LNCaP clone FGC (cell line): ENCODE data around the gene TGFBR2.
A peak's percentile ranks its signal among the peaks of the same experiment; 100 is the strongest.

Experiments used
- DNase-seq: peaks from one replicate; pipeline ENCODE4 v3.0.0-alpha.2; 2011; ENCODE audit warnings: low read depth
- H3K4me3 ChIP-seq: 2 replicates; pipeline ENCODE4 v1.5.1; 2011; ENCODE audit warnings: mild to moderate bottlenecking, low read depth, low read length, control low read depth
- TF ChIP-seq, protein P1 (sequence below): IDR thresholded peaks from 2 replicates; pipeline ENCODE4 v1.5.1; 2012; ENCODE audit warnings: mild to moderate bottlenecking; ENCODE audit not compliant: control insufficient read depth, insufficient read depth; ENCODE audit errors: extremely low read depth

TGFBR2 gene

GRCh38 chr3:30685267-30685667 lies 78.9 kb downstream of the TGFBR2 start:
- no peak overlapping the region for H3K4me3 ChIP-seq
- DNase-seq = no peak
- TF ChIP-seq, protein P1, sequence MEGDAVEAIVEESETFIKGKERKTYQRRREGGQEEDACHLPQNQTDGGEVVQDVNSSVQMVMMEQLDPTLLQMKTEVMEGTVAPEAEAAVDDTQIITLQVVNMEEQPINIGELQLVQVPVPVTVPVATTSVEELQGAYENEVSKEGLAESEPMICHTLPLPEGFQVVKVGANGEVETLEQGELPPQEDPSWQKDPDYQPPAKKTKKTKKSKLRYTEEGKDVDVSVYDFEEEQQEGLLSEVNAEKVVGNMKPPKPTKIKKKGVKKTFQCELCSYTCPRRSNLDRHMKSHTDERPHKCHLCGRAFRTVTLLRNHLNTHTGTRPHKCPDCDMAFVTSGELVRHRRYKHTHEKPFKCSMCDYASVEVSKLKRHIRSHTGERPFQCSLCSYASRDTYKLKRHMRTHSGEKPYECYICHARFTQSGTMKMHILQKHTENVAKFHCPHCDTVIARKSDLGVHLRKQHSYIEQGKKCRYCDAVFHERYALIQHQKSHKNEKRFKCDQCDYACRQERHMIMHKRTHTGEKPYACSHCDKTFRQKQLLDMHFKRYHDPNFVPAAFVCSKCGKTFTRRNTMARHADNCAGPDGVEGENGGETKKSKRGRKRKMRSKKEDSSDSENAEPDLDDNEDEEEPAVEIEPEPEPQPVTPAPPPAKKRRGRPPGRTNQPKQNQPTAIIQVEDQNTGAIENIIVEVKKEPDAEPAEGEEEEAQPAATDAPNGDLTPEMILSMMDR = no peak

GRCh38 chr3:30686176-30686575 lies 79.8 kb downstream of the TGFBR2 start:
- no peak for DNase-seq
- TF ChIP-seq, protein P1 = no peak
- H3K4me3 ChIP-seq = no peak overlapping the region

GRCh38 chr3:30686799-30687198 lies 80.4 kb downstream of the TGFBR2 start:
- no peak overlapping the region for H3K4me3 ChIP-seq
- TF ChIP-seq, protein P1 = no peak
- DNase-seq = no peak

GRCh38 chr3:30687930-30688570 lies 81.6 kb downstream of the TGFBR2 start:
- no peak for DNase-seq
- H3K4me3 ChIP-seq = no peak overlapping the region
- TF ChIP-seq, protein P1 = no peak

- H3K4me3 ChIP-seq = no peak overlapping the region
- TF ChIP-seq, protein P1 = no peak
- DNase-seq = peak; percentile 63
These were observed 82.6 kb downstream of the TGFBR2 start for GRCh38 chr3:30688776-30689641.

DNA sequence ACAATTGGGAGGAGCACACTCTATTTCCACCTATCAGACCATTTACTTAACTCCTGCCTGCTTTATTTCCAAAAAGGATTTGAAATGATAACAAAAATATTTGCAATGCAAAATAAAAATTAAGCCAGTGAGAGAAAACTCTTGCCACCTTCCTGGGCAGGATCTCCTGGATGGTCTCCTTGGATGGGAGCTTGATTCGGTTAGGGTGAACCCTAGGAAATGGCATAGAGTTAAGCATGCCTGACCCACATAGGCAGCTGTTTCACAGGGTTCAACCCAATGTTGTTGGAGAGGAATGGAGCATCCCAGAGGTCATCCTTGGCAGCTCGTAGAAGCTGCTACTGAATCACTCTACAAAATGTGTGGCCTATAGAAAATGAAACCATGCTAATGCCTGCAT lies 83.8 kb downstream of the TGFBR2 start:
- H3K4me3 ChIP-seq = no peak overlapping the region
- no peak for DNase-seq
- TF ChIP-seq, protein P1 = no peak
